Embryonic facial prominence (tissue), 1 donor: Measurements from ENCODE around the gene TMEM132E.

ENCODE experiments used
- DNase-seq: peaks from one replicate; pipeline ENCODE4 v3.0.0-alpha.2; 2016; ENCODE audit errors: extremely low spot score

Gene TMEM132E

GRCh38 chr17:34665150-34665806, 85.9 kb downstream of the TMEM132E start:
- DNase-seq, result no peak

- no peak for DNase-seq
These were observed 86.7 kb downstream of the TMEM132E start for GRCh38 chr17:34665819-34666763.

- no peak for DNase-seq
These were observed 88.3 kb downstream of the TMEM132E start for GRCh38 chr17:34667656-34668055.

- no peak for DNase-seq
These were observed 88.8 kb downstream of the TMEM132E start for GRCh38 chr17:34668206-34668605.

GRCh38 chr17:34669511-34669910, 90.1 kb downstream of the TMEM132E start:
- no peak for DNase-seq

- DNase-seq, result no peak
These were observed 91.2 kb downstream of the TMEM132E start for GRCh38 chr17:34670618-34671017.

GRCh38 chr17:34671191-34671590, 91.8 kb downstream of the TMEM132E start:
- DNase-seq, result no peak

- no peak for DNase-seq
These were observed 92.9 kb downstream of the TMEM132E start for GRCh38 chr17:34672176-34672785.

- DNase-seq, result no peak
These were observed 94.1 kb downstream of the TMEM132E start for GRCh38 chr17:34673516-34673915.

- DNase-seq, result no peak
These were observed 94.9 kb downstream of the TMEM132E start for GRCh38 chr17:34673995-34674890.

GRCh38 chr17:34675143-34675542, 95.8 kb downstream of the TMEM132E start:
- DNase-seq, result no peak

- no peak for DNase-seq
These were observed 96.2 kb downstream of the TMEM132E start for GRCh38 chr17:34675605-34676004.

GRCh38 chr17:34680151-34680550, 100.8 kb downstream of the TMEM132E start:
- DNase-seq, result no peak

- DNase-seq, result no peak
These were observed 102.9 kb downstream of the TMEM132E start for GRCh38 chr17:34682305-34682704.

GRCh38 chr17:34683390-34683789, 104.0 kb downstream of the TMEM132E start:
- no peak for DNase-seq
